Left renal cortex interstitium (tissue), 4 donors: ENCODE data around the gene RNF149. TPM values are rescaled to one million over a fixed set of nuclear protein-coding genes. Genes with fewer than 3 reads are reported as not detected.
"Not testable (repeated sequence)": the region's sequence is repeated elsewhere in the genome, so short reads cannot be mapped to it uniquely, and the experiment has no call there.

Experiments
- DNase-seq, 4 donors: peaks; one replicate each; pipeline ENCODE4 v3.0.0-alpha.2; 2013; ENCODE audit warnings: low read depth in 4 of 4, low spot score in 2 of 4, missing footprints in 1 of 4
- polyA plus RNA-seq, 4 donors: library from polyadenylated mRNA; unstranded; fragments of 120-200 nt; gene quantifications; one replicate each; pipeline ENCODE4 v1.2.1, GENCODE V29; 2013; ENCODE audit not compliant: insufficient read length in 4 of 4

The RNF149 gene
- polyA plus RNA-seq, 4 donors: 30.8 to 73.8 (median 47.2) TPM

GRCh38 chr2:101332885-101333766 is 24.6 kb upstream of the RNF149 start:
- DNase-seq: no peak

- DNase-seq: no peak
These were observed 22.7 kb upstream of the RNF149 start for GRCh38 chr2:101331202-101331601.

- no peak for DNase-seq
These were observed 21.9 kb upstream of the RNF149 start for GRCh38 chr2:101330253-101330933.

GRCh38 chr2:101329026-101329425 is 20.5 kb upstream of the RNF149 start:
- DNase-seq: no peak

GRCh38 chr2:101328474-101329007 is 20.0 kb upstream of the RNF149 start:
- DNase-seq: no peak

- no peak for DNase-seq
These were observed 19.4 kb upstream of the RNF149 start for GRCh38 chr2:101327863-101328394.

- no peak for DNase-seq
These were observed 16.9 kb upstream of the RNF149 start for GRCh38 chr2:101325425-101325824.

- DNase-seq: not testable (repeated sequence)
These were observed 8.1 kb upstream of the RNF149 start for GRCh38 chr2:101316568-101316967.

- no peak for DNase-seq
These were observed 3.2 kb upstream of the RNF149 start for GRCh38 chr2:101311696-101312017.

GRCh38 chr2:101310834-101311695 is 2.6 kb upstream of the RNF149 start:
- DNase-seq: no peak

- no peak for DNase-seq
These were observed 1.8 kb upstream of the RNF149 start for GRCh38 chr2:101310090-101310833.

- DNase-seq: peak in 1 of 4 donors; percentile 31
These were observed 510 bp downstream of the RNF149 start for GRCh38 chr2:101307950-101308431.

GRCh38 chr2:101307503-101307902 is 998 bp downstream of the RNF149 start:
- DNase-seq: no peak

GRCh38 chr2:101306410-101306809 is 2.1 kb downstream of the RNF149 start:
- no peak for DNase-seq

GRCh38 chr2:101305492-101306078 is 2.9 kb downstream of the RNF149 start:
- DNase-seq: no peak

- DNase-seq: no peak
These were observed 3.5 kb downstream of the RNF149 start for GRCh38 chr2:101305035-101305434.

- no peak for DNase-seq
These were observed 4.8 kb downstream of the RNF149 start for GRCh38 chr2:101303688-101304087.

GRCh38 chr2:101302016-101302415 is 6.5 kb downstream of the RNF149 start:
- no peak for DNase-seq

GRCh38 chr2:101300836-101301235 is 7.7 kb downstream of the RNF149 start:
- no peak for DNase-seq
